ENCODE data around the gene A4GALT. TPM values are rescaled to one million over a fixed set of nuclear protein-coding genes. Genes with fewer than 3 reads are reported as not detected.
A peak's percentile ranks its signal among the peaks of the same experiment; 100 is the strongest.

A4GALT gene
- total and polyA plus RNA-seq, 8 donors = 2.7 to 13.2 (median 4.7) TPM

- H3K4me1 ChIP-seq = peaks cover 0 to 4% (median 0%) of the 10 kb centered on the region in 3 donors
- peak; percentile 76 to 89 (median 82) for ATAC-seq
- TF ChIP-seq CTCF (IDR thresholded peaks at IDR 0.05) = no peak
- no peaks in the 10 kb centered on the region for H3K9me3 ChIP-seq
- FAIRE-seq = no peak
- peak in 4 of 6 donors; percentile 47 to 65 (median 55) for DNase-seq
- H3K36me3 ChIP-seq = no peaks in the 10 kb centered on the region
- WGBS, 2 donors = 51 to 58% methylated on average over 16 of the region's 16 CpGs
- H3K27ac ChIP-seq = peak overlapping the region in 2 of 4 donors; percentile 5 to 26
- H3K27me3 ChIP-seq = no peaks in the 10 kb centered on the region
- intact Hi-C loops (cut with DNase I) = no loop called here
- H3K4me3 ChIP-seq = no peak overlapping the region
Observed at GRCh38 chr22:42697542-42698013, 23.1 kb downstream of the A4GALT start.

- Histone ChIP-seq H3K4me1 (peaks cover 0 to 4% (median 0%) of the 10 kb centered on the region in 3 donors), H3K27me3 (no peaks in the 10 kb centered on the region), H3K9me3 (no peaks in the 10 kb centered on the region), H3K36me3 (no peaks in the 10 kb centered on the region), H3K4me3 (no peak overlapping the region), H3K27ac (no peak overlapping the region)
- ATAC-seq (no peak), FAIRE-seq (no peak), DNase-seq (no peak)
- intact Hi-C loops (cut with DNase I) = no loop called here
- no peak for TF ChIP-seq CTCF (IDR thresholded peaks at IDR 0.05)
- WGBS, 2 donors = 88 to 92% methylated on average over 10 of the region's 10 CpGs
Observed at GRCh38 chr22:42696331-42696967, 24.2 kb downstream of the A4GALT start.

GRCh38 chr22:42695294-42695693 lies 25.4 kb downstream of the A4GALT start:
- no peak for TF ChIP-seq CTCF (IDR thresholded peaks at IDR 0.05)
- no peaks in the 10 kb centered on the region for H3K36me3 ChIP-seq
- FAIRE-seq (no peak), ATAC-seq (no peak), DNase-seq (no peak)
- H3K4me3 ChIP-seq = no peak overlapping the region
- peaks cover 0 to 4% (median 0%) of the 10 kb centered on the region in 3 donors for H3K4me1 ChIP-seq
- no peaks in the 10 kb centered on the region for H3K27me3 ChIP-seq
- intact Hi-C loops (cut with DNase I) = no loop called here
- no peaks in the 10 kb centered on the region for H3K9me3 ChIP-seq
- whole genome bisulfite sequencing, 2 donors = 74 to 84% methylated on average over 10 of the region's 10 CpGs
- no peak overlapping the region for H3K27ac ChIP-seq

GRCh38 chr22:42693763-42694683 lies 26.6 kb downstream of the A4GALT start:
- no peaks in the 10 kb centered on the region for H3K27me3 ChIP-seq
- no peak for DNase-seq
- 84 to 94% methylated on average over 25 of the region's 25 CpGs for WGBS, 2 donors
- no peaks in the 10 kb centered on the region for H3K9me3 ChIP-seq
- intact Hi-C loops (cut with DNase I) = no loop called here
- H3K36me3 ChIP-seq = no peaks in the 10 kb centered on the region
- no peak for FAIRE-seq
- no peak overlapping the region for H3K4me3 ChIP-seq
- H3K4me1 ChIP-seq = peaks cover 0 to 4% (median 0%) of the 10 kb centered on the region in 3 donors
- ATAC-seq = no peak
- H3K27ac ChIP-seq = no peak overlapping the region
- TF ChIP-seq CTCF (IDR thresholded peaks at IDR 0.05) = no peak

All from pancreas (tissue), 10 donors.